BE2C (cell line): ENCODE data around the gene MOXD1.
"Not testable (repeated sequence)": the region's sequence is repeated elsewhere in the genome, so short reads cannot be mapped to it uniquely, and the experiment has no call there.

Source experiments
- DNase-seq: peaks from one replicate; pipeline ENCODE4 v3.0.0-alpha.2; 2020
- H3K27me3 ChIP-seq: fragments of 250-450 bp; sonication (Bioruptor Pico); 2 replicates; pipeline ENCODE4 v1.5.1; 2020; ENCODE audit warnings: mild to moderate bottlenecking
- H3K36me3 ChIP-seq: fragments of 250-450 bp; sonication (Bioruptor Pico); 2 replicates; pipeline ENCODE4 v1.5.1; 2020; ENCODE audit warnings: mild to moderate bottlenecking
- H3K4me1 ChIP-seq: fragments of 250-450 bp; sonication (Bioruptor Pico); 2 replicates; pipeline ENCODE4 v1.5.1; 2020
- H3K4me3 ChIP-seq: 2 replicates; pipeline ENCODE4 v1.5.1; 2011; ENCODE audit warnings: low read depth, low read length
- H3K9me3 ChIP-seq: fragments of 250-450 bp; sonication (Bioruptor Pico); 2 replicates; pipeline ENCODE4 v1.5.1; 2020
- CTCF ChIP-seq: IDR thresholded peaks from 2 replicates; pipeline ENCODE4 v1.5.1; 2012; ENCODE audit warnings: mild to moderate bottlenecking, low read depth, low read length

Gene MOXD1

GRCh38 chr6:132310921-132311320 is 90.4 kb downstream of the MOXD1 start:
- no peaks in the 10 kb centered on the region for H3K9me3 ChIP-seq
- no peaks in the 10 kb centered on the region for H3K36me3 ChIP-seq
- H3K4me3 ChIP-seq = no peak overlapping the region
- no peaks in the 10 kb centered on the region for H3K27me3 ChIP-seq
- no peak for DNase-seq
- TF ChIP-seq CTCF = no peak
- no peaks in the 10 kb centered on the region for H3K4me1 ChIP-seq

- not testable (repeated sequence) for H3K36me3 ChIP-seq, H3K4me3 ChIP-seq, H3K4me1 ChIP-seq, H3K9me3 ChIP-seq, DNase-seq, H3K27me3 ChIP-seq
Observed at GRCh38 chr6:132310151-132310550, 91.1 kb downstream of the MOXD1 start.

- TF ChIP-seq CTCF = no peak
- H3K9me3 ChIP-seq = no peaks in the 10 kb centered on the region
- no peaks in the 10 kb centered on the region for H3K27me3 ChIP-seq
- no peak for DNase-seq
- H3K4me1 ChIP-seq = no peaks in the 10 kb centered on the region
- H3K36me3 ChIP-seq = no peaks in the 10 kb centered on the region
- no peak overlapping the region for H3K4me3 ChIP-seq
Observed at GRCh38 chr6:132304891-132305305, 96.4 kb downstream of the MOXD1 start.

- TF ChIP-seq CTCF = peak; percentile 76
- no peaks in the 10 kb centered on the region for H3K36me3 ChIP-seq
- no peak overlapping the region for H3K4me3 ChIP-seq
- H3K27me3 ChIP-seq = no peaks in the 10 kb centered on the region
- no peaks in the 10 kb centered on the region for H3K4me1 ChIP-seq
- peak; percentile 55 for DNase-seq
- H3K9me3 ChIP-seq = no peaks in the 10 kb centered on the region
Observed at GRCh38 chr6:132300323-132300949, 100.8 kb downstream of the MOXD1 start.

- H3K36me3 ChIP-seq = no peaks in the 10 kb centered on the region
- no peaks in the 10 kb centered on the region for H3K27me3 ChIP-seq
- no peak overlapping the region for H3K4me3 ChIP-seq
- no peaks in the 10 kb centered on the region for H3K4me1 ChIP-seq
- H3K9me3 ChIP-seq = no peaks in the 10 kb centered on the region
- peak; percentile 80 for TF ChIP-seq CTCF
- peak; percentile 68 for DNase-seq
Observed at GRCh38 chr6:132298344-132298949, 102.8 kb downstream of the MOXD1 start.

GRCh38 chr6:132289756-132290155 is 111.5 kb downstream of the MOXD1 start:
- no peaks in the 10 kb centered on the region for H3K27me3 ChIP-seq
- H3K4me3 ChIP-seq = no peak overlapping the region
- no peak for TF ChIP-seq CTCF
- H3K4me1 ChIP-seq = peaks cover 9% of the 10 kb centered on the region
- no peaks in the 10 kb centered on the region for H3K36me3 ChIP-seq
- H3K9me3 ChIP-seq = no peaks in the 10 kb centered on the region
- DNase-seq = no peak
